Progenitor cell of endocrine pancreas (in vitro differentiated cells): ENCODE data around the gene CNTN5. TPM values are rescaled to one million over a fixed set of nuclear protein-coding genes. Genes with fewer than 3 reads are reported as not detected.

ENCODE experiments used
- DNase-seq: peaks from one replicate; pipeline ENCODE4 v3.0.0; 2021; ENCODE audit warnings: low spot score; ENCODE audit not compliant: unreplicated experiment
- H3K27ac Mint-ChIP-seq: 2 replicates; pipeline ENCODE4 v1.8.0; 2021; ENCODE audit warnings: mild to moderate bottlenecking, moderate library complexity, mixed read lengths
- H3K27me3 Mint-ChIP-seq: 2 replicates; pipeline ENCODE4 v1.8.0; 2021; ENCODE audit warnings: mixed read lengths
- H3K36me3 Mint-ChIP-seq: 2 replicates; pipeline ENCODE4 v1.8.0; 2022; ENCODE audit warnings: mixed read lengths; ENCODE audit not compliant: insufficient read depth
- H3K4me1 Mint-ChIP-seq: 2 replicates; pipeline ENCODE4 v1.8.0; 2021; ENCODE audit warnings: low read depth, mixed read lengths
- H3K4me3 Mint-ChIP-seq: 2 replicates; pipeline ENCODE4 v1.8.0; 2021; ENCODE audit warnings: low read depth, mild to moderate bottlenecking, moderate library complexity, mixed read lengths
- H3K9me3 Mint-ChIP-seq: 2 replicates; pipeline ENCODE4 v1.8.0; 2021; ENCODE audit warnings: low read depth, mixed read lengths
- CTCF ChIP-seq: fragments of 200-600 bp; sonication (generic); IDR thresholded peaks from one replicate; pipeline ENCODE4 v1.5.0; 2021; ENCODE audit warnings: antibody characterized with exemption, mild to moderate bottlenecking; ENCODE audit not compliant: unreplicated experiment
- total RNA-seq: library from RNA; stranded (reverse); gene quantifications from 2 replicates; pipeline ENCODE4 v1.2.1, GENCODE V29; 2021

The CNTN5 gene
- total RNA-seq, 1 donor from 2014 or later: 0.50 TPM

GRCh38 chr11:99841885-99842284 lies 821.1 kb downstream of the CNTN5 start:
- no peaks in the 10 kb centered on the region for H3K27me3 Mint-ChIP-seq
- no peaks in the 10 kb centered on the region for H3K9me3 Mint-ChIP-seq
- H3K4me3 Mint-ChIP-seq: no peak overlapping the region
- H3K4me1 Mint-ChIP-seq: no peaks in the 10 kb centered on the region
- H3K36me3 Mint-ChIP-seq: no peaks in the 10 kb centered on the region
- TF ChIP-seq CTCF: no peak
- no peak overlapping the region for H3K27ac Mint-ChIP-seq
- no peak for DNase-seq

GRCh38 chr11:99865951-99866350 lies 845.2 kb downstream of the CNTN5 start:
- no peaks in the 10 kb centered on the region for H3K36me3 Mint-ChIP-seq
- DNase-seq: no peak
- no peak for TF ChIP-seq CTCF
- no peaks in the 10 kb centered on the region for H3K4me1 Mint-ChIP-seq
- H3K4me3 Mint-ChIP-seq: no peak overlapping the region
- H3K27ac Mint-ChIP-seq: no peak overlapping the region
- no peaks in the 10 kb centered on the region for H3K9me3 Mint-ChIP-seq
- H3K27me3 Mint-ChIP-seq: no peaks in the 10 kb centered on the region

- Mint-ChIP-seq H3K9me3 (no peaks in the 10 kb centered on the region), H3K4me3 (no peak overlapping the region), H3K36me3 (no peaks in the 10 kb centered on the region), H3K27ac (no peak overlapping the region), H3K4me1 (no peaks in the 10 kb centered on the region), H3K27me3 (no peaks in the 10 kb centered on the region)
- TF ChIP-seq CTCF: no peak
- DNase-seq: no peak
Observed at GRCh38 chr11:99881610-99882009, 860.9 kb downstream of the CNTN5 start.

- TF ChIP-seq CTCF: no peak
- no peak overlapping the region for H3K4me3 Mint-ChIP-seq
- DNase-seq: no peak
- no peaks in the 10 kb centered on the region for H3K4me1 Mint-ChIP-seq
- no peaks in the 10 kb centered on the region for H3K27me3 Mint-ChIP-seq
- H3K36me3 Mint-ChIP-seq: no peaks in the 10 kb centered on the region
- no peaks in the 10 kb centered on the region for H3K9me3 Mint-ChIP-seq
- no peak overlapping the region for H3K27ac Mint-ChIP-seq
Observed at GRCh38 chr11:99884750-99885149, 864.0 kb downstream of the CNTN5 start.

- Mint-ChIP-seq H3K4me1 (no peaks in the 10 kb centered on the region), H3K36me3 (no peaks in the 10 kb centered on the region), H3K27me3 (no peaks in the 10 kb centered on the region), H3K4me3 (no peak overlapping the region), H3K27ac (no peak overlapping the region), H3K9me3 (no peaks in the 10 kb centered on the region)
- TF ChIP-seq CTCF: no peak
- DNase-seq: no peak
Observed at GRCh38 chr11:99887481-99887880, 866.7 kb downstream of the CNTN5 start.
